ENCODE results near the gene HAS3. TPM values are rescaled to one million over a fixed set of nuclear protein-coding genes. Genes with fewer than 3 reads are reported as not detected.

HAS3 gene
- total and polyA plus RNA-seq, 4 donors: 0.09 to 0.75 (median 0.26) TPM

DNA sequence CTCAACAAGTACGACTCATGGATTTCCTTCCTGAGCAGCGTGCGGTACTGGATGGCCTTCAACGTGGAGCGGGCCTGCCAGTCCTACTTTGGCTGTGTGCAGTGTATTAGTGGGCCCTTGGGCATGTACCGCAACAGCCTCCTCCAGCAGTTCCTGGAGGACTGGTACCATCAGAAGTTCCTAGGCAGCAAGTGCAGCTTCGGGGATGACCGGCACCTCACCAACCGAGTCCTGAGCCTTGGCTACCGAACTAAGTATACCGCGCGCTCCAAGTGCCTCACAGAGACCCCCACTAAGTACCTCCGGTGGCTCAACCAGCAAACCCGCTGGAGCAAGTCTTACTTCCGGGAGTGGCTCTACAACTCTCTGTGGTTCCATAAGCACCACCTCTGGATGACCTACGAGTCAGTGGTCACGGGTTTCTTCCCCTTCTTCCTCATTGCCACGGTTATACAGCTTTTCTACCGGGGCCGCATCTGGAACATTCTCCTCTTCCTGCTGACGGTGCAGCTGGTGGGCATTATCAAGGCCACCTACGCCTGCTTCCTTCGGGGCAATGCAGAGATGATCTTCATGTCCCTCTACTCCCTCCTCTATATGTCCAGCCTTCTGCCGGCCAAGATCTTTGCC lies 9.0 kb downstream of the HAS3 start:
- WGBS: 93% methylated on average over 25 of the region's 25 CpGs
- no peaks in the 10 kb centered on the region for H3K27me3 ChIP-seq (ENCODE audit: control insufficient read depth in 4 of 4, insufficient read depth in 4 of 4, low read length in 3 of 4)
- H3K9me3 ChIP-seq (ENCODE audit: control insufficient read depth in 4 of 4, low read length in 3 of 4): no peaks in the 10 kb centered on the region
- no peak overlapping the region for H3K27ac ChIP-seq (ENCODE audit: low read depth in 1 of 2, low read length in 2 of 2)
- H3K4me1 ChIP-seq (ENCODE audit: control insufficient read depth in 4 of 4, insufficient read depth in 4 of 4, low read length in 3 of 4): peaks cover 6 to 30% (median 13%) of the 10 kb centered on the region in 4 donors
- H3K4me3 ChIP-seq (ENCODE audit: low read depth in 1 of 3, low read length in 3 of 3): no peak overlapping the region
- H3K9ac ChIP-seq (ENCODE audit: low read depth in 1 of 2, low read length in 2 of 2): no peak overlapping the region
- peaks cover 0 to 25% (median 3%) of the 10 kb centered on the region in 4 donors for H3K36me3 ChIP-seq (ENCODE audit: control insufficient read depth in 4 of 4, insufficient read depth in 3 of 4, low read depth in 1 of 4, low read length in 3 of 4)
- no peak for DNase-seq (ENCODE audit: low spot score)
- TF ChIP-seq JUND (IDR thresholded peaks at IDR 0.05) (no peak), FOXA1 (IDR thresholded peaks at IDR 0.05) (no peak), TAF1 (conservative IDR thresholded peaks at IDR 0.05) (no peak), CTCF (IDR thresholded peaks at IDR 0.05; ENCODE audit: low read depth, low read length, missing input control) (no peak), RXRA (IDR thresholded peaks at IDR 0.05) (no peak)
- TF ChIP-seq, protein P1, sequence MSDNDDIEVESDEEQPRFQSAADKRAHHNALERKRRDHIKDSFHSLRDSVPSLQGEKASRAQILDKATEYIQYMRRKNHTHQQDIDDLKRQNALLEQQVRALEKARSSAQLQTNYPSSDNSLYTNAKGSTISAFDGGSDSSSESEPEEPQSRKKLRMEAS (IDR thresholded peaks at IDR 0.05): no peak

- TF ChIP-seq RXRA (IDR thresholded peaks at IDR 0.05): no peak
- no peak for TF ChIP-seq HNF4G (IDR thresholded peaks at IDR 0.05)
- TF ChIP-seq YY1 (IDR thresholded peaks at IDR 0.05): no peak
- TF ChIP-seq HNF4A (conservative IDR thresholded peaks at IDR 0.05): no peak
- TF ChIP-seq NR2F2 (IDR thresholded peaks at IDR 0.05): no peak
- TF ChIP-seq FOXA1 (IDR thresholded peaks at IDR 0.05): no peak
- no peak for TF ChIP-seq REST (IDR thresholded peaks at IDR 0.05)
- no peak for TF ChIP-seq JUND (IDR thresholded peaks at IDR 0.05)
- no peak for TF ChIP-seq EGR1 (IDR thresholded peaks at IDR 0.05; ENCODE audit: low read depth in 2 of 2)
- TF ChIP-seq, protein P1 (IDR thresholded peaks at IDR 0.05): no peak
- TF ChIP-seq FOXA2 (IDR thresholded peaks at IDR 0.05): no peak
- no peak for TF ChIP-seq ATF3 (IDR thresholded peaks at IDR 0.05)
- no peak for TF ChIP-seq GABPA (IDR thresholded peaks at IDR 0.05 in 1 of 2, conservative IDR thresholded peaks at IDR 0.05 in 1 of 2)
- TF ChIP-seq SP1 (IDR thresholded peaks at IDR 0.05): no peak
- TF ChIP-seq CTCF (IDR thresholded peaks at IDR 0.05; ENCODE audit: low read depth, low read length, missing input control): no peak
- TF ChIP-seq TAF1 (conservative IDR thresholded peaks at IDR 0.05): no peak
- TF ChIP-seq, protein P2, sequence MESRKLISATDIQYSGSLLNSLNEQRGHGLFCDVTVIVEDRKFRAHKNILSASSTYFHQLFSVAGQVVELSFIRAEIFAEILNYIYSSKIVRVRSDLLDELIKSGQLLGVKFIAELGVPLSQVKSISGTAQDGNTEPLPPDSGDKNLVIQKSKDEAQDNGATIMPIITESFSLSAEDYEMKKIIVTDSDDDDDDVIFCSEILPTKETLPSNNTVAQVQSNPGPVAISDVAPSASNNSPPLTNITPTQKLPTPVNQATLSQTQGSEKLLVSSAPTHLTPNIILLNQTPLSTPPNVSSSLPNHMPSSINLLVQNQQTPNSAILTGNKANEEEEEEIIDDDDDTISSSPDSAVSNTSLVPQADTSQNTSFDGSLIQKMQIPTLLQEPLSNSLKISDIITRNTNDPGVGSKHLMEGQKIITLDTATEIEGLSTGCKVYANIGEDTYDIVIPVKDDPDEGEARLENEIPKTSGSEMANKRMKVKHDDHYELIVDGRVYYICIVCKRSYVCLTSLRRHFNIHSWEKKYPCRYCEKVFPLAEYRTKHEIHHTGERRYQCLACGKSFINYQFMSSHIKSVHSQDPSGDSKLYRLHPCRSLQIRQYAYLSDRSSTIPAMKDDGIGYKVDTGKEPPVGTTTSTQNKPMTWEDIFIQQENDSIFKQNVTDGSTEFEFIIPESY (IDR thresholded peaks at IDR 0.05): no peak
- 99% methylated on average over 6 of the region's 6 CpGs for WGBS
- H3K36me3 ChIP-seq (ENCODE audit: control insufficient read depth in 4 of 4, insufficient read depth in 3 of 4, low read depth in 1 of 4, low read length in 3 of 4): peaks cover 0 to 22% (median 3%) of the 10 kb centered on the region in 4 donors
- H3K9me3 ChIP-seq (ENCODE audit: control insufficient read depth in 4 of 4, low read length in 3 of 4): no peaks in the 10 kb centered on the region
- H3K9ac ChIP-seq (ENCODE audit: low read depth in 1 of 2, low read length in 2 of 2): no peak overlapping the region
- H3K27me3 ChIP-seq (ENCODE audit: control insufficient read depth in 4 of 4, insufficient read depth in 4 of 4, low read length in 3 of 4): no peaks in the 10 kb centered on the region
- no peak for DNase-seq (ENCODE audit: low spot score)
- no peak overlapping the region for H3K27ac ChIP-seq (ENCODE audit: low read depth in 1 of 2, low read length in 2 of 2)
- H3K4me1 ChIP-seq (ENCODE audit: control insufficient read depth in 4 of 4, insufficient read depth in 4 of 4, low read length in 3 of 4): peaks cover 11 to 35% (median 17%) of the 10 kb centered on the region in 4 donors
- H3K4me3 ChIP-seq (ENCODE audit: low read depth in 1 of 3, low read length in 3 of 3): no peak overlapping the region
Measured at GRCh38 chr16:69114976-69115355, 9.5 kb downstream of the HAS3 start.
